ENCODE results near the gene LMLN.

The LMLN gene

GRCh38 chr3:198019115-198019514 lies 59.1 kb downstream of the LMLN start:
- Histone ChIP-seq H3K27me3 (ENCODE audit: low read depth, low read length) (no peaks in the 10 kb centered on the region), H3K36me3 (replicated peaks; ENCODE audit: low read depth, low read length) (no peaks in the 10 kb centered on the region), H3K27ac (ENCODE audit: low read length) (no peak overlapping the region), H3K9ac (ENCODE audit: low read length) (no peak overlapping the region), H2AFZ (ENCODE audit: low read depth, low read length) (no peak overlapping the region), H3K4me2 (ENCODE audit: low read length) (no peak overlapping the region), H3K4me1 (ENCODE audit: low read length) (no peaks in the 10 kb centered on the region), H3K4me3 (ENCODE audit: low read length) (no peak overlapping the region), H3K9me3 (ENCODE audit: insufficient read depth, low read length) (no peaks in the 10 kb centered on the region), H3K79me2 (ENCODE audit: low read length) (no peaks in the 10 kb centered on the region), H4K20me1 (ENCODE audit: insufficient read depth, low read length) (no peaks in the 10 kb centered on the region)
- no peak for TF ChIP-seq CTCF (IDR thresholded peaks at IDR 0.05; ENCODE audit: low read depth, low read length)
- no peak for TF ChIP-seq EZH2phosphoT487 (IDR thresholded peaks at IDR 0.05; ENCODE audit: low read depth)

- no peaks in the 10 kb centered on the region for H3K36me3 ChIP-seq (replicated peaks; ENCODE audit: low read depth, low read length)
- no peak overlapping the region for H2AFZ ChIP-seq (ENCODE audit: low read depth, low read length)
- no peaks in the 10 kb centered on the region for H3K9me3 ChIP-seq (ENCODE audit: insufficient read depth, low read length)
- H3K4me3 ChIP-seq (ENCODE audit: low read length): no peak overlapping the region
- H3K27ac ChIP-seq (ENCODE audit: low read length): no peak overlapping the region
- H3K4me1 ChIP-seq (ENCODE audit: low read length): no peaks in the 10 kb centered on the region
- no peaks in the 10 kb centered on the region for H3K27me3 ChIP-seq (ENCODE audit: low read depth, low read length)
- H3K79me2 ChIP-seq (ENCODE audit: low read length): no peaks in the 10 kb centered on the region
- H3K9ac ChIP-seq (ENCODE audit: low read length): no peak overlapping the region
- no peak for TF ChIP-seq CTCF (IDR thresholded peaks at IDR 0.05; ENCODE audit: low read depth, low read length)
- TF ChIP-seq EZH2phosphoT487 (IDR thresholded peaks at IDR 0.05; ENCODE audit: low read depth): no peak
- H4K20me1 ChIP-seq (ENCODE audit: insufficient read depth, low read length): no peaks in the 10 kb centered on the region
- H3K4me2 ChIP-seq (ENCODE audit: low read length): no peak overlapping the region
These were observed 61.3 kb downstream of the LMLN start for GRCh38 chr3:198021320-198021719.

- no peaks in the 10 kb centered on the region for H3K4me1 ChIP-seq (ENCODE audit: low read length)
These were observed 62.6 kb downstream of the LMLN start for GRCh38 chr3:198022604-198023003.

GRCh38 chr3:198025644-198026043 lies 65.6 kb downstream of the LMLN start:
- Histone ChIP-seq H4K20me1 (ENCODE audit: insufficient read depth, low read length) (no peaks in the 10 kb centered on the region), H3K9ac (ENCODE audit: low read length) (no peak overlapping the region), H3K9me3 (ENCODE audit: insufficient read depth, low read length) (no peaks in the 10 kb centered on the region), H3K27ac (ENCODE audit: low read length) (no peak overlapping the region), H3K36me3 (replicated peaks; ENCODE audit: low read depth, low read length) (no peaks in the 10 kb centered on the region), H3K27me3 (ENCODE audit: low read depth, low read length) (no peaks in the 10 kb centered on the region), H3K4me1 (ENCODE audit: low read length) (no peaks in the 10 kb centered on the region), H2AFZ (ENCODE audit: low read depth, low read length) (no peak overlapping the region), H3K79me2 (ENCODE audit: low read length) (no peaks in the 10 kb centered on the region), H3K4me2 (ENCODE audit: low read length) (no peak overlapping the region), H3K4me3 (ENCODE audit: low read length) (no peak overlapping the region)
- TF ChIP-seq EZH2phosphoT487 (IDR thresholded peaks at IDR 0.05; ENCODE audit: low read depth) (no peak), CTCF (IDR thresholded peaks at IDR 0.05; ENCODE audit: low read depth, low read length) (no peak)

More at GRCh38 chr3:198022604-198023003, 62.6 kb downstream of the LMLN start:
- H2AFZ ChIP-seq (ENCODE audit: low read depth, low read length): no peak overlapping the region
- H3K4me2 ChIP-seq (ENCODE audit: low read length): no peak overlapping the region
- H4K20me1 ChIP-seq (ENCODE audit: insufficient read depth, low read length): no peaks in the 10 kb centered on the region
- H3K9ac ChIP-seq (ENCODE audit: low read length): no peak overlapping the region
- no peaks in the 10 kb centered on the region for H3K9me3 ChIP-seq (ENCODE audit: insufficient read depth, low read length)
- H3K27ac ChIP-seq (ENCODE audit: low read length): no peak overlapping the region
- no peaks in the 10 kb centered on the region for H3K36me3 ChIP-seq (replicated peaks; ENCODE audit: low read depth, low read length)
- TF ChIP-seq CTCF (IDR thresholded peaks at IDR 0.05; ENCODE audit: low read depth, low read length) (no peak), EZH2phosphoT487 (IDR thresholded peaks at IDR 0.05; ENCODE audit: low read depth) (no peak)
- no peaks in the 10 kb centered on the region for H3K27me3 ChIP-seq (ENCODE audit: low read depth, low read length)
- no peaks in the 10 kb centered on the region for H3K79me2 ChIP-seq (ENCODE audit: low read length)
- no peak overlapping the region for H3K4me3 ChIP-seq (ENCODE audit: low read length)

Measured in OCI-LY3 (cell line).